DND-41 (cell line): ENCODE results near the gene ERBB4.

Experiments
- ATAC-seq: fragments of 200-7000 bp; cut with Tn5 transposase; 3 replicates; pipeline ENCODE4 v1.9.1; 2021; ENCODE audit warnings: low read depth; ENCODE audit not compliant: insufficient read depth
- DNase-seq: peaks from one replicate; pipeline ENCODE4 v3.0.0-alpha.2; 2020
- H2AFZ ChIP-seq: 2 replicates; pipeline ENCODE4 v1.6.0; 2012; ENCODE audit warnings: low read depth, low read length
- H3K27ac ChIP-seq: 2 replicates; pipeline ENCODE4 v1.5.1; 2012; ENCODE audit warnings: low read length, inconsistent platforms
- H3K27me3 ChIP-seq: fragments of 200-600 bp; sonication (generic); 2 replicates; pipeline ENCODE4 v1.6.0; 2012; ENCODE audit warnings: low read length, mild to moderate bottlenecking, inconsistent platforms; ENCODE audit not compliant: insufficient read depth, poor library complexity
- H3K36me3 ChIP-seq: 2 replicates; pipeline ENCODE4 v1.5.1; 2012; ENCODE audit warnings: low read length, inconsistent platforms; ENCODE audit not compliant: insufficient read depth
- H3K4me1 ChIP-seq: 2 replicates; pipeline ENCODE4 v1.5.1; 2012; ENCODE audit warnings: mild to moderate bottlenecking, low read length; ENCODE audit not compliant: insufficient read depth
- H3K4me2 ChIP-seq: 2 replicates; pipeline ENCODE4 v1.6.0; 2012; ENCODE audit warnings: mild to moderate bottlenecking, moderate library complexity, low read length, inconsistent platforms; ENCODE audit not compliant: insufficient read depth
- H3K4me3 ChIP-seq, 2 experiments: fragments of 200-600 bp in 1 of 2; shearing (Covaris generic) in 1 of 2; 2 replicates each; pipeline ENCODE4 v1.5.1; 2012 to 2016; ENCODE audit warnings: inconsistent platforms in 2 of 2, low read length in 2 of 2, mild to moderate bottlenecking in 2 of 2, low read depth in 1 of 2, moderate library complexity in 1 of 2
- H3K79me2 ChIP-seq: 2 replicates; pipeline ENCODE4 v1.6.0; 2012; ENCODE audit warnings: low read length, inconsistent platforms; ENCODE audit not compliant: insufficient read depth
- H3K9ac ChIP-seq: 2 replicates; pipeline ENCODE4 v1.6.0; 2012; ENCODE audit warnings: low read depth, mild to moderate bottlenecking, inconsistent platforms, low read length, moderate library complexity
- H3K9me3 ChIP-seq: 2 replicates; pipeline ENCODE4 v1.5.1; 2012; ENCODE audit warnings: low read length, moderate library complexity, mild to moderate bottlenecking, inconsistent platforms; ENCODE audit not compliant: insufficient read depth, severe bottlenecking
- H4K20me1 ChIP-seq: 2 replicates; pipeline ENCODE4 v1.6.0; 2012; ENCODE audit warnings: low read length; ENCODE audit not compliant: insufficient read depth
- EZH2 ChIP-seq: IDR thresholded peaks from 3 replicates; pipeline ENCODE4 v1.6.1; 2012; ENCODE audit warnings: borderline replicate concordance, low read depth, mild to moderate bottlenecking, moderate library complexity, low read length, inconsistent platforms; ENCODE audit not compliant: severe bottlenecking
- TF ChIP-seq, protein P1 (sequence below): IDR thresholded peaks from 2 replicates; pipeline ENCODE4 v1.5.1; 2012; ENCODE audit warnings: borderline replicate concordance, low read length, moderate library complexity, mild to moderate bottlenecking; ENCODE audit not compliant: poor library complexity, severe bottlenecking; ENCODE audit errors: extremely low read depth

The ERBB4 gene

DNA sequence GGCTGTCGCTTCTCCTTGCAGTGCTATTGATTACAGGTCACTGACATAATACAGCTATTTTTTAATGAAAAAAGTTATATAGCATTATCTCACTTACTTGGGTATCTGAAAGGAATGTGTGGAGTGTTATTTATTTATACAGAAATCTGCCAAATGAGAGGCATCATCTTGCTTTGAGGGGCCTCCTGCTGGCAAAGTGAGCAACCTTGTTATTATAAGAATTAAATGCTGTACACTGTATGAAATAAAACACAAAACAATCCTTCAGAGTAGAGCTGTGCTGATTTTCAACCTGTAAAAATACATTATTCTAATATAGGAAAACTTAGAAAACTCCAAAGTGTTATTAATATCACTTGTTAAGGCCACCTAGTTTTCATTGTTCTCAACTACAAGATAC is 20.9 kb downstream of the ERBB4 start:
- Histone ChIP-seq H3K27ac (no peak overlapping the region), H3K27me3 (no peaks in the 10 kb centered on the region), H4K20me1 (no peaks in the 10 kb centered on the region), H3K79me2 (no peaks in the 10 kb centered on the region), H3K4me3 (no peak overlapping the region), H3K4me1 (no peaks in the 10 kb centered on the region), H3K4me2 (no peak overlapping the region), H3K9ac (no peak overlapping the region), H3K9me3 (no peaks in the 10 kb centered on the region), H3K36me3 (no peaks in the 10 kb centered on the region), H2AFZ (no peak overlapping the region)
- no peak for DNase-seq
- no peak for ATAC-seq
- no peak for TF ChIP-seq EZH2
- TF ChIP-seq, protein P1, sequence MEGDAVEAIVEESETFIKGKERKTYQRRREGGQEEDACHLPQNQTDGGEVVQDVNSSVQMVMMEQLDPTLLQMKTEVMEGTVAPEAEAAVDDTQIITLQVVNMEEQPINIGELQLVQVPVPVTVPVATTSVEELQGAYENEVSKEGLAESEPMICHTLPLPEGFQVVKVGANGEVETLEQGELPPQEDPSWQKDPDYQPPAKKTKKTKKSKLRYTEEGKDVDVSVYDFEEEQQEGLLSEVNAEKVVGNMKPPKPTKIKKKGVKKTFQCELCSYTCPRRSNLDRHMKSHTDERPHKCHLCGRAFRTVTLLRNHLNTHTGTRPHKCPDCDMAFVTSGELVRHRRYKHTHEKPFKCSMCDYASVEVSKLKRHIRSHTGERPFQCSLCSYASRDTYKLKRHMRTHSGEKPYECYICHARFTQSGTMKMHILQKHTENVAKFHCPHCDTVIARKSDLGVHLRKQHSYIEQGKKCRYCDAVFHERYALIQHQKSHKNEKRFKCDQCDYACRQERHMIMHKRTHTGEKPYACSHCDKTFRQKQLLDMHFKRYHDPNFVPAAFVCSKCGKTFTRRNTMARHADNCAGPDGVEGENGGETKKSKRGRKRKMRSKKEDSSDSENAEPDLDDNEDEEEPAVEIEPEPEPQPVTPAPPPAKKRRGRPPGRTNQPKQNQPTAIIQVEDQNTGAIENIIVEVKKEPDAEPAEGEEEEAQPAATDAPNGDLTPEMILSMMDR = no peak

DNA sequence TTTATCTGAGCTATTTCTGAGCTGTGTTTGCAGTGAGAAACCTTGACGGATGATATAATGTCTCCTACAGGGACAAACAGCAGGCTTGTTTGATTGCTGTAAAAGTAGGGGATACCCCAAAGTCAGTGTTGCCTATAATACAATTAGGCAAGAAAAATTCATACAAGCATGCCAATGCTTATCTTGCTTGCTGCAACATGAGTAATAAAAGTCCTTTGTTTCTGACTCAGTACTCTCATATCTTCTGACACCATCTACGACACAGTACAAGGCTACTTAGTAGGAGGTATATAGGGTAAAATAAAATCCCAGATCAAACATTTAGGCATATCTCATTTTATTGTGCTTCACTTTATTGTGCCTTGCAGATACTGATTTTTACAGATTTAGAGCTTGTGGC is 33.0 kb downstream of the ERBB4 start:
- H3K4me2 ChIP-seq = no peak overlapping the region
- H3K27me3 ChIP-seq = no peaks in the 10 kb centered on the region
- no peak overlapping the region for H3K9ac ChIP-seq
- H3K79me2 ChIP-seq = no peaks in the 10 kb centered on the region
- ATAC-seq (no peak), DNase-seq (no peak)
- no peaks in the 10 kb centered on the region for H3K9me3 ChIP-seq
- H4K20me1 ChIP-seq = no peaks in the 10 kb centered on the region
- no peaks in the 10 kb centered on the region for H3K36me3 ChIP-seq
- H3K27ac ChIP-seq = no peak overlapping the region
- TF ChIP-seq EZH2 = no peak
- TF ChIP-seq, protein P1 = no peak
- H3K4me1 ChIP-seq = no peaks in the 10 kb centered on the region
- no peak overlapping the region for H3K4me3 ChIP-seq
- no peak overlapping the region for H2AFZ ChIP-seq

DNA sequence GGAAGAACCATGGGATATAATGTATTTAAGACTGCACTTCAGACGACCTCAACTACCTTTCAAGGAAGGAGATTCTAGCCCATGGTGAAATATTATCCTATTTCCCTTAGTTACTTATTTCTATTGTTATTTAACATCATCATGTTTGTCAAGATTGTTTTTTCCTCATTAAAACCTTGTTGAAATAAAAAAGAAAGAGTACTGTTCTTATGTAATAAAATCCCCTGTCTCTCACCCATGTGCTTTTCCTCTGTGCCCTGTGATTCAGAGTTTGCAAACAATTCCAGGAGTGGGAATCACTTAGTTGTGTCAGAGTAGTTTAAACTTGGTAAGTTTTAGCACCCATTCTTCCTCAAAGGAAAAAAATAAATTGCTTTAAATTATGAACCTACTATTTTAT is 43.6 kb downstream of the ERBB4 start:
- no peak overlapping the region for H3K4me2 ChIP-seq
- no peaks in the 10 kb centered on the region for H3K9me3 ChIP-seq
- no peak overlapping the region for H3K27ac ChIP-seq
- no peaks in the 10 kb centered on the region for H4K20me1 ChIP-seq
- no peak overlapping the region for H3K4me3 ChIP-seq
- no peaks in the 10 kb centered on the region for H3K79me2 ChIP-seq
- no peak overlapping the region for H3K9ac ChIP-seq
- no peak for DNase-seq
- no peaks in the 10 kb centered on the region for H3K4me1 ChIP-seq
- ATAC-seq = no peak
- no peaks in the 10 kb centered on the region for H3K36me3 ChIP-seq
- no peak overlapping the region for H2AFZ ChIP-seq
- TF ChIP-seq EZH2 = no peak
- TF ChIP-seq, protein P1 = no peak
- H3K27me3 ChIP-seq = no peaks in the 10 kb centered on the region
